HFFc6 (cell line): ENCODE measurements around the gene MAP1S. TPM values are rescaled to one million over a fixed set of nuclear protein-coding genes. Genes with fewer than 3 reads are reported as not detected.

Experiments
- DNase-seq: peaks from one replicate; pipeline ENCODE4 v3.0.0-alpha.2; 2018
- H3K27ac Mint-ChIP-seq: 2 replicates; pipeline ENCODE4 v1.8.0; 2020; ENCODE audit warnings: mild to moderate bottlenecking, mixed read lengths
- H3K27me3 Mint-ChIP-seq: 2 replicates; pipeline ENCODE4 v1.8.0; 2021; ENCODE audit warnings: mild to moderate bottlenecking, moderate library complexity, mixed read lengths; ENCODE audit not compliant: insufficient read depth
- H3K36me3 Mint-ChIP-seq: 2 replicates; pipeline ENCODE4 v1.8.0; 2021; ENCODE audit warnings: low read depth, mixed read lengths
- H3K4me1 Mint-ChIP-seq: 2 replicates; pipeline ENCODE4 v1.8.0; 2020; ENCODE audit warnings: low read depth, mixed read lengths
- H3K4me3 Mint-ChIP-seq: 2 replicates; pipeline ENCODE4 v1.8.0; 2020; ENCODE audit warnings: mild to moderate bottlenecking, moderate library complexity, mixed read lengths
- H3K9me3 Mint-ChIP-seq: 2 replicates; pipeline ENCODE4 v1.8.0; 2020; ENCODE audit warnings: mild to moderate bottlenecking, mixed read lengths
- CTCF ChIP-seq: fragments of 200-600 bp; sonication (generic); IDR thresholded peaks from 2 replicates; pipeline ENCODE4 v1.5.0; 2021; ENCODE audit warnings: antibody characterized with exemption, mild to moderate bottlenecking
- total RNA-seq, 6 experiments: library from RNA; stranded (reverse); fragmentation: NEBNext Ultra II Directional; extraction: Animal tissue kit (Norgen Biotek cat#: 25700); gene quantifications; 2 replicates in 1 of 6; 3 replicates in 5 of 6; pipeline ENCODE4 v1.2.3, GENCODE V29; 2021

The MAP1S gene
- total RNA-seq, 6 experiments from 2014 or later, result 56.0 to 77.9 (median 68.2) TPM

GRCh38 chr19:17753976-17754375 lies 34.7 kb downstream of the MAP1S start:
- H3K27ac Mint-ChIP-seq, result no peak overlapping the region
- peaks cover 12% of the 10 kb centered on the region for H3K27me3 Mint-ChIP-seq
- H3K4me1 Mint-ChIP-seq, result peaks cover 6% of the 10 kb centered on the region

GRCh38 chr19:17754634-17755442 lies 35.6 kb downstream of the MAP1S start:
- DNase-seq, result no peak
- no peak overlapping the region for H3K4me3 Mint-ChIP-seq
- peaks cover 15% of the 10 kb centered on the region for H3K27me3 Mint-ChIP-seq
- H3K36me3 Mint-ChIP-seq, result no peaks in the 10 kb centered on the region
- no peaks in the 10 kb centered on the region for H3K9me3 Mint-ChIP-seq
- no peak for TF ChIP-seq CTCF
- H3K27ac Mint-ChIP-seq, result no peak overlapping the region
- H3K4me1 Mint-ChIP-seq, result peaks cover 6% of the 10 kb centered on the region

More at GRCh38 chr19:17753976-17754375, 34.7 kb downstream of the MAP1S start:
- no peak for TF ChIP-seq CTCF
- no peaks in the 10 kb centered on the region for H3K9me3 Mint-ChIP-seq
- no peak for DNase-seq
- H3K36me3 Mint-ChIP-seq, result no peaks in the 10 kb centered on the region
- H3K4me3 Mint-ChIP-seq, result no peak overlapping the region

GRCh38 chr19:17755443-17755890 lies 36.2 kb downstream of the MAP1S start:
- Mint-ChIP-seq H3K9me3 (no peaks in the 10 kb centered on the region), H3K36me3 (no peaks in the 10 kb centered on the region), H3K27ac (no peak overlapping the region), H3K4me3 (no peak overlapping the region), H3K27me3 (peaks cover 19% of the 10 kb centered on the region), H3K4me1 (peaks cover 6% of the 10 kb centered on the region)
- DNase-seq, result no peak
- no peak for TF ChIP-seq CTCF

GRCh38 chr19:17755977-17756670 lies 36.8 kb downstream of the MAP1S start:
- Mint-ChIP-seq H3K36me3 (no peaks in the 10 kb centered on the region), H3K4me3 (no peak overlapping the region), H3K27ac (no peak overlapping the region), H3K9me3 (no peaks in the 10 kb centered on the region), H3K4me1 (peaks cover 6% of the 10 kb centered on the region), H3K27me3 (peaks cover 19% of the 10 kb centered on the region)
- no peak for TF ChIP-seq CTCF
- no peak for DNase-seq

- Mint-ChIP-seq H3K27me3 (peaks cover 19% of the 10 kb centered on the region), H3K9me3 (no peaks in the 10 kb centered on the region), H3K36me3 (no peaks in the 10 kb centered on the region), H3K4me3 (no peak overlapping the region), H3K4me1 (peaks cover 6% of the 10 kb centered on the region), H3K27ac (no peak overlapping the region)
- peak; percentile 46 for DNase-seq
- no peak for TF ChIP-seq CTCF
Observed at GRCh38 chr19:17757125-17757524, 37.8 kb downstream of the MAP1S start.
